ENCODE results near the gene RTN1. TPM values are rescaled to one million over a fixed set of nuclear protein-coding genes. Genes with fewer than 3 reads are reported as not detected.

RTN1 gene
- total RNA-seq, 6 donors from 2014 or later, result 6.3 to 15.6 (median 10.7) TPM

DNA sequence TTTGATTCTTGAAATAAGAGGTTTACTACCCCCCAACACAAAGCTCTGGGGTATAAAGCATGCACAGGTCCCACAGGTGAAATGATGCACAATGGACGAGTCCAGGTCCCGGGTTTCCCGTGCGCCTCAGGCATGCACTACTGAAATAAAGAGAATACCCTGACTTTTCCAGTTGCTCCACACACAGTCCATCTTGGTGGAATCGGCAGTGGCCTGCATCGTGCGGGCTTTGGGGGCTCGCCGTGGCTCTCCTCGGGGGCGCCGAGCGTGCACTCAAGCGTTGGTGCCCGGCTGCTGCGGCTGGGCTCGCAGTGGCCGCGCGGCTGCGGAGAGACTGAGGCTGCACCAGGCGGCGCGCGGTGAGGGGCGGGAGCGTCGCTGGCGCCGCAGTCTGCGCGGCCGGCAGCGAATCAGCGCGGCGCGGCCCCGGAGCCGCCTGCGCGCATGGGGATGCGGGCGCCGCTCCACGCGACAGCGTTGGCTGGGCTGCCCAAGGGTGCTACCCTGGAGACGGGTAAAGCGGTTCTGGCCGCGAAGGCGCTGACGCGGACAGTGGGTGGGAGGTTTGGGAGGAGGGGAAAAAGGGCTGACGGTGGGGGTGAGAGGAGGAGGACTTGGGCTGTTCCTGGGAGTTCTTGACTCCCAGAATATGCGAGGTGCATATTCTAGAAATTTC lies 240.2 kb downstream of the RTN1 start:
- peaks cover 0 to 9% (median 2%) of the 10 kb centered on the region in 4 donors for H3K27me3 ChIP-seq
- DNase-seq (peak in 1 of 2 donors; percentile 82), ATAC-seq (ENCODE audit: low FRiP score in 2 of 2) (peak in 1 of 2 donors; percentile 75)
- H3K4me1 ChIP-seq, result peaks cover 0 to 8% (median 4%) of the 10 kb centered on the region in 4 donors
- H3K36me3 ChIP-seq, result no peaks in the 10 kb centered on the region
- WGBS, 2 donors, result 3% methylated on average over 24 to 42 of the region's 57 CpGs
- no peak overlapping the region for H3K27ac ChIP-seq
- no peak for TF ChIP-seq CTCF (IDR thresholded peaks at IDR 0.05)
- TF ChIP-seq EP300 (IDR thresholded peaks at IDR 0.05), result no peak
- no peak for TF ChIP-seq POLR2AphosphoS5 (IDR thresholded peaks at IDR 0.05)
- TF ChIP-seq POLR2A (IDR thresholded peaks at IDR 0.05), result no peak
- peak overlapping the region in 3 of 4 donors; percentile 6 to 30 (median 18) for H3K4me3 ChIP-seq
- no peaks in the 10 kb centered on the region for H3K9me3 ChIP-seq

GRCh38 chr14:59629444-59630287 lies 240.9 kb downstream of the RTN1 start:
- no peak for DNase-seq
- Histone ChIP-seq H3K4me1 (peaks cover 0 to 8% (median 4%) of the 10 kb centered on the region in 4 donors), H3K4me3 (no peak overlapping the region), H3K27ac (no peak overlapping the region), H3K36me3 (no peaks in the 10 kb centered on the region), H3K27me3 (peaks cover 0 to 9% (median 2%) of the 10 kb centered on the region in 4 donors), H3K9me3 (no peaks in the 10 kb centered on the region)
- 64 to 67% methylated on average over 11 of the region's 11 CpGs for WGBS, 2 donors
- no peak for TF ChIP-seq CTCF (IDR thresholded peaks at IDR 0.05)
- TF ChIP-seq POLR2A (IDR thresholded peaks at IDR 0.05), result no peak
- TF ChIP-seq POLR2AphosphoS5 (IDR thresholded peaks at IDR 0.05), result no peak
- TF ChIP-seq EP300 (IDR thresholded peaks at IDR 0.05), result no peak
- no peak for ATAC-seq (ENCODE audit: low FRiP score in 2 of 2)

- no peaks in the 10 kb centered on the region for H3K36me3 ChIP-seq
- peaks cover 0 to 9% (median 2%) of the 10 kb centered on the region in 4 donors for H3K27me3 ChIP-seq
- H3K27ac ChIP-seq, result no peak overlapping the region
- TF ChIP-seq CTCF (IDR thresholded peaks at IDR 0.05) (no peak), POLR2A (IDR thresholded peaks at IDR 0.05) (no peak), EP300 (IDR thresholded peaks at IDR 0.05) (no peak), POLR2AphosphoS5 (IDR thresholded peaks at IDR 0.05) (no peak)
- H3K4me3 ChIP-seq, result no peak overlapping the region
- no peaks in the 10 kb centered on the region for H3K9me3 ChIP-seq
- ATAC-seq (ENCODE audit: low FRiP score in 2 of 2) (no peak), DNase-seq (no peak)
- H3K4me1 ChIP-seq, result peaks cover 0 to 8% (median 4%) of the 10 kb centered on the region in 4 donors
- 81 to 83% methylated on average over 2 of the region's 2 CpGs for WGBS, 2 donors
Observed at GRCh38 chr14:59627011-59627520, 243.5 kb downstream of the RTN1 start.

DNA sequence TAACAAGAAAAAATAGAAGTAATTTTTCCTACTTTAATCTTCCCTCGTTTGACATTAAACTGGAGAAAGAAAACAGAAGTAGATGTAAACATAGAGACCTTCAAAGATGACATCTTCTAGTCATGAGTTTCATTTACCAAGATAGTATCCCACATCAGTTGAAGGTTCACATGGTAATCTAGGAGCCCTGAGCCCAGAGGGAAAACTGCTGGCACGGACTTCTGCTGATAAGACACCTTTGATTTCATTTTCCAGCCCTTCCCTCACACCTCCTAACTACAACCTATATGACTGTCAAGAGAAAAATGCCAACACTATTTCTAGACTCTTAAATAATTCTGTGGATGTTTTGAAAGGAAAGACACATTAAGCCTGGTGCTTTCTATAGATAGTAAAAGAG lies 247.9 kb downstream of the RTN1 start:
- Histone ChIP-seq H3K27ac (no peak overlapping the region), H3K27me3 (no peaks in the 10 kb centered on the region), H3K4me3 (no peak overlapping the region), H3K9me3 (no peaks in the 10 kb centered on the region), H3K36me3 (no peaks in the 10 kb centered on the region), H3K4me1 (no peaks in the 10 kb centered on the region)
- ATAC-seq (ENCODE audit: low FRiP score in 2 of 2), result no peak
- no peak for DNase-seq
- TF ChIP-seq POLR2A (IDR thresholded peaks at IDR 0.05) (no peak), POLR2AphosphoS5 (IDR thresholded peaks at IDR 0.05) (no peak)
- 44 to 45% methylated on average over 2 of the region's 2 CpGs for WGBS, 2 donors

GRCh38 chr14:59619061-59619460 lies 251.5 kb downstream of the RTN1 start:
- Histone ChIP-seq H3K4me1 (no peaks in the 10 kb centered on the region), H3K36me3 (no peaks in the 10 kb centered on the region), H3K4me3 (no peak overlapping the region), H3K27ac (no peak overlapping the region), H3K27me3 (no peaks in the 10 kb centered on the region), H3K9me3 (no peaks in the 10 kb centered on the region)
- no peak for ATAC-seq (ENCODE audit: low FRiP score in 2 of 2)
- TF ChIP-seq POLR2A (IDR thresholded peaks at IDR 0.05), result no peak
- no peak for TF ChIP-seq CTCF (IDR thresholded peaks at IDR 0.05)
- no peak for TF ChIP-seq EP300 (IDR thresholded peaks at IDR 0.05)
- TF ChIP-seq POLR2AphosphoS5 (IDR thresholded peaks at IDR 0.05), result no peak
- 62 to 64% methylated on average over 2 of the region's 2 CpGs for WGBS, 2 donors
- no peak for DNase-seq

Data from upper lobe of left lung (tissue), 6 donors.